Central memory CD4-positive, alpha-beta T cell (primary cell): ENCODE results near the gene GNAI2.
"Not testable (repeated sequence)": the region's sequence is repeated elsewhere in the genome, so short reads cannot be mapped to it uniquely, and the experiment has no call there.

Experiments
- DNase-seq: peaks from one replicate; pipeline ENCODE4 v3.0.0; 2022

Gene GNAI2

DNA sequence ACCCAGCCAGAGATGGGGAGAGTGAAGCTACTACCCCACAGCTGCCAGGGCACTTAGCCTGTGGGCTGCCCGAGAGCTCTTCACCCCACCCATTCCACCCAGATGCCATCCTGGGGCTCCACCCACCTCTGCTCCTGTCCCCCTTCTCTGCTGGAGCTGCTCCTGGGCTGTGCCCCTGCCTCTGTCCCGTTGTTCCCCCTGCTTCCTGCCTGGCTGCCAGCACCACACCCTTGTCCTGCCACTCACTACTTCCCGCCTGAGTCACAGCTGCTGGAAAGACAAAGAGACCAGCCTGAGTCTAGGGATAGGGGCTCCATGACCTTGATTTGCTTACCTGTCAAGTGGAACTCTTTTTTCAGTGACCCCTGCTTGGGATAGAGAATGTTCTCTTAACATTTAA, 12.4 kb downstream of the GNAI2 start:
- DNase-seq = no peak

- no peak for DNase-seq
Observed at GRCh38 chr3:50249457-50249856, 13.5 kb downstream of the GNAI2 start.

DNA sequence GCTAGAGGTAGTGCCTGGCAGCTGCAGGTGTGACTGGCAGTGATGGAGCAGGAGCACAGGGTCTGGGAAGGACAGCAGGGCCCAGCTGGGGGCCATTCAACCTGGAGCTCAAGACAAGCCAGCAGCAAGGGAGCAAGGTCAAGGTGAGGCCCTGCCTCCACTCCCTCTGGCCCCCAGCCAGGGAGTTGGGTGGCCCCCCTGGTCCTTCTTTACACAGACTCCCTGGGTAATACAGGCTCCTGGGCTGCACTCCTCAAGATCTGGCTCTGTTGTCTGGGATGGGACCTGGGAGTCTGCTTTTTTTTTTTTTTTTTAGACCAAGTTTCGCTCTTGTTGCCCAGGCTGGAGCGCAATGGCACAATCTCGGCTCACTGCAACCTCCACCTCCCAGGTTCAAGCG, 14.5 kb downstream of the GNAI2 start:
- no peak for DNase-seq

GRCh38 chr3:50251220-50251619, 15.2 kb downstream of the GNAI2 start:
- DNase-seq = no peak

DNA sequence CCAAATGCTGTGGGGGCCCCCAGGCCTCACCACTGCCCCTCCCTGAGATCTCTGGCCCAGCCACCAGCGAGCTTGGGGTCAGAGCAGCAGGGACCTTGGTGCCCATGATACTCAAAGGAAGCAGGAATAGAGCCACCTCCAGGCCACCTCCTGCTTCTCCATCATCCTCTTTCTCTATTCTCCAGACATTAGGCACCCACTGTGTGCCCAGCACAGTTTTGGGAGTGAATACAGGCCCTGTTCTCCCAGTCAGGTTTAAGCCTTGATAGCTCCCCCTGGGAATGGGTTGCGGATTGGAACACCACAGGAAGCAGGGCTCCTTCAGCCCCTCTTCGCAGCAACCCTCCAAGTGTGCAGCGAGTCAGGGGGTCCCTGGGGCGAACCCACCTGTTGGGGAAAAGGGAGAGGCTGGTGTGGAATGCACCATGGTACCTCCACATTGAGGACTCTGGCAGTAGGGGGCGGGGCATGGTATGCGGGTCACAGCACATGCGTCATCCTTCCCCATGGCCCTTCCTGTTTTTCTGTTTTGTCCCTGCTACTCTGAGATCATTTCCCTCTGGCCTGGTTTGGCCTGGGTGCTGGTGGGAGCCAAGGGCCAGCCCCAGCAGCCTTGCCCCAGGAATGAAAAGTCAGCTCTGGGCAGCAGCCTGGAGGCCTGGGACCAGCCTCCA, 18.7 kb downstream of the GNAI2 start:
- no peak for DNase-seq

DNA sequence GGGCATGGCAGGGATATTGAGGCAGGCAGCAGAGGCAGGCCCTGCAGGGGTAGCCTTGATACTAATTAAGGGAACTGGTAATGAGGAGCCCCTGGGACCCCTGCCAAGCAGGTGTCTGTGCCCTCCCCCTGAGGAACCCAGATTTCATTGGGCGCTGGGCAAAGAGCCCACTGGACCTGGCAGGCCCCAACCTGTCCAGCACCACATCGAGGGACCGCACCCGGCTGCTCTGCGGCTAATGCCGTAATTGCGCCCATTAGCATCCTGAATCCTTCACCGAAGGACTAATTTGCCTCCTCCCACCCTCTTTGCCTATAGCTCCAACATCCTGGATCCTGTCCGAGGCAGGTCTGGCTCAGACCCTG, 19.2 kb downstream of the GNAI2 start:
- no peak for DNase-seq

- no peak for DNase-seq
Observed at GRCh38 chr3:50256978-50257890, 21.2 kb downstream of the GNAI2 start.

DNA sequence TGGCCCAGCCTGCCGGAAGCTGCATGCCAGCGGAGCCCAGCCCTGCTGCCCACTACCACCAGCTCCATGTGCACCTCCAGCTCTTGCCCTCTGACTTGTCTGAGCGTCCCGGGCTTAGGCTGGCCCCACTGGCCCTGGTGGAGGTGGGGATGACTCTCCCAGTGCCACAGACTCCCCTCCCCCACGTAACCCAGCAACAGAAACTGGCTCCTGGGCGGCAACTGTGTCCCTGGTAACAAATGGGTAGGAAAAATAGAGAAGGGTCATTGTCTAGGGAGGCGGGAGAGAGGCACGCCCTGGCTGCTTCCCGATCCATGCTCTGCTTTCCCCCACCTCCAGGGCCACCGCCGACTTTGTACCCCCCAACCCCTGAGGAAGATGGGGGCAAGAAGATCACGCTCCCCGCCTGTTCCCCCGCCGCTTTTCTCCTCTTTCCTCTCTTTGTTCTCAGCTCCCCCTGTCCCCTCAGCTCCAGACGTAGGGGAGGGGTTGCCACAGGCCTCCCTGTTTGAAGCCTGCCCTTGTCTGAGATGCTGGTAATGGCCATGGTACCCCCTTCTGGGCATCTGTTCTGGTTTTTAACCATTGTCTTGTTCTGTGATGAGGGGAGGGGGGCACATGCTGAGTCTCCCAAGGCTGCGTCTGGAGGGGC, 22.2 kb downstream of the GNAI2 start:
- DNase-seq = no peak

DNA sequence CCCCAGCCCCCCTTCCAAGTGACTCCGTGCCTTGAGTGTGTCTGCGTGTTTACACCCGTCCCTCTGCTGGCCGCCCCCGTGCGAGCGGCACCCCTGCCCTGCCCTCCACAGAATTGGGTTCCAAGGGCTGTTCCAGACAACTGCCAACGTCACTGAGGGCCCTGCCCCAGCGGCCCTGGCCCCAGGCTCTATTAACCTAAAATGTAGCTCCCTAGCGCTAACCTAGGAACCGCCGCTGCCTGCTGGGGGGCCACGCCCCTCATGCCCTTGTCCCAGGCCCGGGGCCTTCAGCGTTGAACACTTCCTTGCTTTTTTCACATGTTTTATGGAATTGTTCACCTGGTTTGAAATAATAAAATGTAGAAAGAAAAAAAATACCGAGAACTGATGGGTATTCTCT, 23.0 kb downstream of the GNAI2 start:
- DNase-seq = no peak

DNA sequence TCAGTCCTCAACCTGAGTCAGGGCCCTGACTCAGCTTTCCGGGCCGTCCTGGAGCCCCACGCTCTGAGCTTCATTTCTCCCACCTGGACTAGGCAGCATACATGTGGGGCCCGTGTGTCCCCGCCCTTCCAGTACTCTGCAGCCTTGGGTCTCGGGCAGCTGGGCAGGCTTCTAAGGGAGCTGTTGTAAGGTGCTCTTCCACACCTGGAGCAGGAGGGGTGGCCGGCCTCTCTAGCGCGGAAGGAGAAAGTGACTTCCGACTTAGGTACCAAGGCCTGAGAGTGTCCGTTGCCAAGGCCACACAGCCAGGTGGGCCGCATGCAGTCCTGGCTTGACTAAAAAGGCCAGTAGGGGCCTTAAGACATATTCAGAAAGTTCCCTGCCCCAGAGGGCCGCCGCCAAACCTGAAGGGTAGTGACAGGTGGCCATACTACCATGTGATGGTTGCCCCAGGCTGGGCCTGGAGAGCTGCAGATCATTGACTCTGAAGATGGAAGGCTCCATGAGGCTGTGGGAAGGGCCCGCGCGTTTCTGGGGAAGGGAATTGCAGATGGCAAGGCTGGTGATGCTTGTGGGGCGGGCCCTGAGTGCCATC, 23.5 kb downstream of the GNAI2 start:
- DNase-seq = no peak

GRCh38 chr3:50260027-50260941, 24.3 kb downstream of the GNAI2 start:
- peak; percentile 77 for DNase-seq

DNA sequence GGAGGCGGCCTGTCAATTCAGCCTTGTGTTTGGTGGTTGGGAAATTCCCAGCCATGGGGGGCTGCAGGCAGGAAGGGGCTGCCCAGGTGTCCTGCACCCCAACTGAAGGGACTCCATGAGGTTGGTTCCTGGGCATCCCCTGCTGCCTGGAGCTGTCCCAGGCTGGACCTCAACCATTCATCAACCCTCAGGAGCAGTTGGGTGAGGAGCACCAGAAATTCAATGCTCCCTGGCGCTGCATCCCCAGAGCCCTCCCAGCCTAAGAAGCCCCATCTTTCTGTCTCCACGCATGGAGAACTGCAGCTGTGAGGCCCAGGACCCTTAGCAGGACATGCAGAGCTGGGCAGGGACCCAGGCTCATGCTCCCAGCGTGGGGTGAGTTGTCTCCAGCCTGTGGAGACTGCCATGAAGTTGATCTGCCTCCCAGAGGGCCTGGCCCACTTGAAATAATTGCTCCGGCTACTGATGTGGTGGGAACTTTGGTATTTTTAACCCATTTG, 25.0 kb downstream of the GNAI2 start:
- no peak for DNase-seq

GRCh38 chr3:50261505-50261904, 25.5 kb downstream of the GNAI2 start:
- no peak for DNase-seq

- not testable (repeated sequence) for DNase-seq
Observed at GRCh38 chr3:50262200-50262599, 26.2 kb downstream of the GNAI2 start.

DNA sequence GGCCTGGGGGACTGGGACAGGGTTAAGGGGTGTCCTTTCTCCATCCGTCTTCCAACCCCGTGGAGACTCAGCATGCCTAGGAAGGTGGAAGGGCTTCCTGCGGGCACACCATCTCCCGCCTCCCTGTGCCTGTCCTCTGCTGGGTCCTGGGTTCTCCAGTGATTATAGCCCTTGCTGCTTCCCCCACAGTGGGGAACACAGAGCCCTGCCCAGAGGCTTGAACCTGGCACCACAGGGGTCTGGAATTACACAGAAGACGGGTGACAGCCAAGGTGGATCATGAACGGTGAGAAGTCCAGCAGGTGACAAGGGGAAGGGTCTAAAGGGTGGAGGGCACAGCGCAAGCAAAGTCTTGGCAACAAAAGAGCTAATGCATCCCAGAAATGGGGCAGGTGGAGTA, 26.8 kb downstream of the GNAI2 start:
- DNase-seq = no peak

DNA sequence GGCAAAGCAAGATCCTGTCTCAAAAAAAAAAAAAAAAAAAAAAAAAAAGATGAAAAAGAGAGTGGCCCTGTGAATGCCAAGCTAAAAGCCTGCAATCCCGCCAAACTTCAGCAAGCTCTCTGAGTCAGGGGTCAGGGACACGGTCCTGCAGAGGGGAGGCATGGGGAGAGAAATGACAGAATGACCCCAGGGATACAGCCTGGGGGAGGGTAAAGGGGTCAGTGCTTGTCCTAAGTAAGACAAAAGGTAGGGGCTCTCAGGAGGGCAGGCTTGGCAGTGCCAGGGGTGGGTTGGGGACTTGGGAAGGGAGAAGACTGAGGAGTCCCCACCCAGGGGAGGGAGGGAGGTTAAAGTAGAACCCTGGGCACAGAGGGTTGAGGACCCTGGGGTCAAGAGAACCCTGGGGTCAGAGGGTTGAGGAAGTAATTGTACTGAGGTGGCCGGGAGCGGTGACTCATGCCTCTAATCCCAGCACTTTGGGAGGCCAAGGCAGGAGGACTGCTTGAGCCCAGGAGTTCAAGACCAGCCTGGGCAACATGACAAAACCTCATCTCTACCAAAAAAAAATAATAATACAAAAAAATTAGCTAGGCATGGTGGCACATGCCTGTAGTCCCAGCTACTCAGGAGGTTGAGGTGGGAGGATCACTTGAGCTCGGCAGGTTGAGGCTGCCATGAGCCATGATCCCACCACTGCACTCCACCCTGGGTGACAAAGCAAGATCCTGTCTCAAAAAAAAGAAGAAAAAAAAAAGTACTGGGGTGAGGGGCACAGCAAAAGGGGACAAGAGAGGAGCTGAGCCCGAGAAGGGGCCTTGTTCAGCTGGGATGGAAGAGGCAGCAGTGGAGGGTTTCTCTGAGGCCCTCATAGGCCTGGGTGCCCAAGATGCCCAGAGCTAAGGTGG, 27.7 kb downstream of the GNAI2 start:
- no peak for DNase-seq

- no peak for DNase-seq
Observed at GRCh38 chr3:50264383-50264963, 28.5 kb downstream of the GNAI2 start.

DNA sequence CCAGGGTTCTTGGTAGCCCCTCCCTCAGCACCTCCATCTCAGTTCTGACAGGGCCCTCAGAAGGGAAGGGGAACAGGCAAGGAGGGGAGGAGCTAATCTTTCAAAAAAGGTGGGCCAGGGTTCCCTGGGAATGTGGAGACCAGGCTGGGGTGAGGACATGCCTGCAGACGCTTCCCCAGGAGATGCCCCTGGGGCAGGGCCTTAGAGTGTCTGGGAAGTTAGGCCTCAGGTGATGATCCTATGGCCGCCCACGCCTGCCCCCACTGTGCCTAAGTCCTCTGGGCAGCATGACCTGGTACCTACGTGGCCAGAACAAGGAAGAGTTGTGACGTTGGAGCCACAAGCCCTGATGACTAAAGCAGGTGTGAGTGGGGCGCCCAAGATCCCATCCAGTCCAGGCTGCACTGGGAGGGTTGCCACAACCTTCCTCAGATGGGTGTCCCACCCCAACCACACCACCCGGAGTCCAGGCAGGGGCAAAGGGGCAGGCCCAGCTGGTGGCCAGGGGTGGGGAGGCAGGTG, 29.0 kb downstream of the GNAI2 start:
- DNase-seq = no peak

DNA sequence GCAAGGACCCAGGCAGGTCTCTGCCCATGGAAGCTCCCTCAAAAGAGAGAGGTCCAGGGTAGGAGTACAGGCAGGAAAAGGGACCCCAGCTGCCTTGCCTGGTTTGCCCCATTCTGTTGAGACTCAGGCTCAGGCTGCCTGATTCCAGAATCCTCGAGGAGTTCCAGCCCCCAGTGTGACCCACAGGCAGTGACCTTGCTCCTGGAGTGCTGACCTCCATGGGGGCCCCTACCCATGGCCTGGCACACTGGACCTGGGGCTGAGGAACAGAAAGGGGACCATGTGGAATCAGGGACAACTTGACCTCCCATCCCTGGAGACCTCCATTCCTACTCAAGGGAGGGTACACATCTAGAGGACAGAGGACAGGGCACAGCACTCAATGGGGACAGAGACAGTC, 29.6 kb downstream of the GNAI2 start:
- DNase-seq = no peak

- DNase-seq = no peak
Observed at GRCh38 chr3:50266017-50266416, 30.0 kb downstream of the GNAI2 start.
